ENCODE results near the gene THUMPD1. TPM values are rescaled to one million over a fixed set of nuclear protein-coding genes. Genes with fewer than 3 reads are reported as not detected.
"Not testable (repeated sequence)": the region's sequence is repeated elsewhere in the genome, so short reads cannot be mapped to it uniquely, and the experiment has no call there.

The THUMPD1 gene
- total RNA-seq = 10 to 100 TPM; 38.5 to 43.7 TPM

GRCh38 chr16:20741554-20742285, at the start of gene THUMPD1:
Gene THUMPD1 (minus strand): TSS chr16:20741818. CDS start chr16:20741739, 79 bp downstream.
- peaks cover 22% of the 10 kb centered on the region for H3K4me1 Mint-ChIP-seq
- peak; percentile 96 for ATAC-seq
- peak within 1 kb of the TSS; percentile 93 for H3K4me3 Mint-ChIP-seq
- peaks cover 12% of the 10 kb centered on the region for H3K36me3 Mint-ChIP-seq
- peak within 1 kb of the TSS; percentile 97 for H3K27ac Mint-ChIP-seq
- DNase-seq = peak; percentile 99
- no peaks in the 10 kb centered on the region for H3K27me3 Mint-ChIP-seq
- no peaks in the 10 kb centered on the region for H3K9me3 Mint-ChIP-seq (ENCODE audit: low read depth)
- CTCF ChIA-PET = interaction anchor here (0.6 to 2.0 kb wide), 7 partner anchors 11 to 1187 kb away, joined by 3 to 7 read pairs (median 4); partner anchors contain the start of genes ACSM3, ERI2, LDAF1 and REXO5

- H3K9me3 Mint-ChIP-seq (ENCODE audit: low read depth) = no peaks in the 10 kb centered on the region
- peaks cover 2% of the 10 kb centered on the region for H3K36me3 Mint-ChIP-seq
- no peak for ATAC-seq
- no peaks in the 10 kb centered on the region for H3K27me3 Mint-ChIP-seq
- H3K27ac Mint-ChIP-seq = no peak overlapping the region
- no peaks in the 10 kb centered on the region for H3K4me1 Mint-ChIP-seq
- CTCF ChIA-PET = interaction anchor here (0.7 to 0.9 kb wide), 2 partner anchors 13 to 98 kb away, joined by 3 to 4 read pairs; no protein-coding TSS in a partner anchor
- no peak for DNase-seq
- H3K4me3 Mint-ChIP-seq = no peak overlapping the region
Observed at GRCh38 chr16:20789130-20789529, 47.5 kb upstream of the THUMPD1 start.

GRCh38 chr16:20784204-20784603, 42.6 kb upstream of the THUMPD1 start:
- CTCF ChIA-PET = interaction anchor here (0.5 to 2.4 kb wide), 3 partner anchors 9 to 22 kb away, joined by 3 to 9 read pairs (median 7); no protein-coding TSS in a partner anchor
- no peak for DNase-seq
- H3K27ac Mint-ChIP-seq = no peak overlapping the region
- no peak overlapping the region for H3K4me3 Mint-ChIP-seq
- peaks cover 5% of the 10 kb centered on the region for H3K36me3 Mint-ChIP-seq
- no peak for ATAC-seq
- no peaks in the 10 kb centered on the region for H3K4me1 Mint-ChIP-seq
- no peaks in the 10 kb centered on the region for H3K27me3 Mint-ChIP-seq
- no peaks in the 10 kb centered on the region for H3K9me3 Mint-ChIP-seq (ENCODE audit: low read depth)

GRCh38 chr16:20782470-20782869, 40.9 kb upstream of the THUMPD1 start:
- peaks cover 2% of the 10 kb centered on the region for H3K4me1 Mint-ChIP-seq
- no peak overlapping the region for H3K4me3 Mint-ChIP-seq
- H3K36me3 Mint-ChIP-seq = peaks cover 5% of the 10 kb centered on the region
- no peak for DNase-seq
- CTCF ChIA-PET = interaction anchor here (0.7 to 1.5 kb wide), 3 partner anchors 8 to 16 kb away, joined by 3 to 7 read pairs (median 3); no protein-coding TSS in a partner anchor
- no peaks in the 10 kb centered on the region for H3K27me3 Mint-ChIP-seq
- no peak for ATAC-seq
- H3K9me3 Mint-ChIP-seq (ENCODE audit: low read depth) = no peaks in the 10 kb centered on the region
- H3K27ac Mint-ChIP-seq = no peak overlapping the region

- ATAC-seq = no peak
- Mint-ChIP-seq H3K4me3 (no peak overlapping the region), H3K27ac (no peak overlapping the region), H3K36me3 (peaks cover 5% of the 10 kb centered on the region), H3K9me3 (ENCODE audit: low read depth) (no peaks in the 10 kb centered on the region), H3K27me3 (no peaks in the 10 kb centered on the region), H3K4me1 (peaks cover 5% of the 10 kb centered on the region)
- CTCF ChIA-PET = no interaction called here
- no peak for DNase-seq
Observed at GRCh38 chr16:20781697-20782096, 40.1 kb upstream of the THUMPD1 start.

- Mint-ChIP-seq H3K27me3 (no peaks in the 10 kb centered on the region), H3K9me3 (ENCODE audit: low read depth) (no peaks in the 10 kb centered on the region), H3K4me1 (peaks cover 5% of the 10 kb centered on the region), H3K36me3 (peaks cover 2% of the 10 kb centered on the region), H3K4me3 (no peak overlapping the region), H3K27ac (no peak overlapping the region)
- DNase-seq = peak; percentile 81
- ATAC-seq = peak; percentile 85
- CTCF ChIA-PET = interaction anchor here (0.7 to 2.9 kb wide), 9 partner anchors 9 to 325 kb away, joined by 3 to 16 read pairs (median 5); partner anchors contain the start of gene ACSM3
Observed at GRCh38 chr16:20774703-20775362, 33.2 kb upstream of the THUMPD1 start.

- H3K4me3 Mint-ChIP-seq = no peak overlapping the region
- H3K27ac Mint-ChIP-seq = no peak overlapping the region
- no peaks in the 10 kb centered on the region for H3K9me3 Mint-ChIP-seq (ENCODE audit: low read depth)
- H3K4me1 Mint-ChIP-seq = peaks cover 5% of the 10 kb centered on the region
- no peaks in the 10 kb centered on the region for H3K36me3 Mint-ChIP-seq
- CTCF ChIA-PET = interaction anchor here (0.8 to 2.9 kb wide), 6 partner anchors 9 to 311 kb away, joined by 3 to 16 read pairs (median 3); partner anchors contain the start of genes ACSM3, ERI2 and REXO5
- no peaks in the 10 kb centered on the region for H3K27me3 Mint-ChIP-seq
- no peak for DNase-seq
- no peak for ATAC-seq
Observed at GRCh38 chr16:20773679-20774078, 32.1 kb upstream of the THUMPD1 start.

- no peak overlapping the region for H3K27ac Mint-ChIP-seq
- no peak overlapping the region for H3K4me3 Mint-ChIP-seq
- no peak for DNase-seq
- no peaks in the 10 kb centered on the region for H3K36me3 Mint-ChIP-seq
- no peak for ATAC-seq
- no peaks in the 10 kb centered on the region for H3K9me3 Mint-ChIP-seq (ENCODE audit: low read depth)
- CTCF ChIA-PET = no interaction called here
- H3K27me3 Mint-ChIP-seq = no peaks in the 10 kb centered on the region
- H3K4me1 Mint-ChIP-seq = peaks cover 11% of the 10 kb centered on the region
Observed at GRCh38 chr16:20768818-20769217, 27.2 kb upstream of the THUMPD1 start.

GRCh38 chr16:20768121-20768520, 26.5 kb upstream of the THUMPD1 start:
- H3K27ac Mint-ChIP-seq = no peak overlapping the region
- CTCF ChIA-PET = no interaction called here
- H3K4me3 Mint-ChIP-seq = no peak overlapping the region
- ATAC-seq (no peak), DNase-seq (no peak)
- no peaks in the 10 kb centered on the region for H3K27me3 Mint-ChIP-seq
- H3K9me3 Mint-ChIP-seq (ENCODE audit: low read depth) = no peaks in the 10 kb centered on the region
- H3K4me1 Mint-ChIP-seq = peaks cover 17% of the 10 kb centered on the region
- H3K36me3 Mint-ChIP-seq = peaks cover 1% of the 10 kb centered on the region

- Mint-ChIP-seq H3K4me3 (no peak overlapping the region), H3K27me3 (no peaks in the 10 kb centered on the region), H3K27ac (no peak overlapping the region), H3K4me1 (peaks cover 20% of the 10 kb centered on the region), H3K9me3 (ENCODE audit: low read depth) (peaks cover 2% of the 10 kb centered on the region), H3K36me3 (peaks cover 3% of the 10 kb centered on the region)
- CTCF ChIA-PET = no interaction called here
- DNase-seq (no peak), ATAC-seq (no peak)
Observed at GRCh38 chr16:20767577-20767976, 26.0 kb upstream of the THUMPD1 start.

- no peak for DNase-seq
- Mint-ChIP-seq H3K4me3 (no peak overlapping the region), H3K9me3 (ENCODE audit: low read depth) (peaks cover 5% of the 10 kb centered on the region), H3K4me1 (peaks cover 23% of the 10 kb centered on the region), H3K36me3 (peaks cover 7% of the 10 kb centered on the region), H3K27ac (no peak overlapping the region), H3K27me3 (no peaks in the 10 kb centered on the region)
- ATAC-seq = no peak
- CTCF ChIA-PET = interaction anchor here (1.2 kb wide), 1 partner anchor 25 kb away, joined by 4 read pairs; no protein-coding TSS in a partner anchor
Observed at GRCh38 chr16:20766294-20766693, 24.7 kb upstream of the THUMPD1 start.

- Mint-ChIP-seq H3K27ac (no peak overlapping the region), H3K4me1 (peaks cover 23% of the 10 kb centered on the region), H3K9me3 (ENCODE audit: low read depth) (peaks cover 5% of the 10 kb centered on the region), H3K27me3 (no peaks in the 10 kb centered on the region), H3K4me3 (no peak overlapping the region), H3K36me3 (peaks cover 7% of the 10 kb centered on the region)
- CTCF ChIA-PET = interaction anchor here (1.2 to 2.6 kb wide), 2 partner anchors 8 to 25 kb away, joined by 4 to 16 read pairs; no protein-coding TSS in a partner anchor
- no peak for ATAC-seq
- no peak for DNase-seq
Observed at GRCh38 chr16:20765732-20766131, 24.1 kb upstream of the THUMPD1 start.

GRCh38 chr16:20764448-20764847, 22.8 kb upstream of the THUMPD1 start:
- H3K9me3 Mint-ChIP-seq (ENCODE audit: low read depth); H3K27me3 Mint-ChIP-seq; H3K4me3 Mint-ChIP-seq; H3K27ac Mint-ChIP-seq; DNase-seq; ATAC-seq: not testable (repeated sequence)
- Mint-ChIP-seq H3K36me3 (peaks cover 10% of the 10 kb centered on the region), H3K4me1 (peaks cover 23% of the 10 kb centered on the region)
- CTCF ChIA-PET = interaction anchor here (0.8 to 2.6 kb wide), 4 partner anchors 10 to 321 kb away, joined by 3 to 16 read pairs (median 4); no protein-coding TSS in a partner anchor
